Measurements from ENCODE around the gene NKIRAS2.

GRCh38 chr17:42039794-42040763 is 20.2 kb downstream of the NKIRAS2 start:
- TF ChIP-seq, protein P1, sequence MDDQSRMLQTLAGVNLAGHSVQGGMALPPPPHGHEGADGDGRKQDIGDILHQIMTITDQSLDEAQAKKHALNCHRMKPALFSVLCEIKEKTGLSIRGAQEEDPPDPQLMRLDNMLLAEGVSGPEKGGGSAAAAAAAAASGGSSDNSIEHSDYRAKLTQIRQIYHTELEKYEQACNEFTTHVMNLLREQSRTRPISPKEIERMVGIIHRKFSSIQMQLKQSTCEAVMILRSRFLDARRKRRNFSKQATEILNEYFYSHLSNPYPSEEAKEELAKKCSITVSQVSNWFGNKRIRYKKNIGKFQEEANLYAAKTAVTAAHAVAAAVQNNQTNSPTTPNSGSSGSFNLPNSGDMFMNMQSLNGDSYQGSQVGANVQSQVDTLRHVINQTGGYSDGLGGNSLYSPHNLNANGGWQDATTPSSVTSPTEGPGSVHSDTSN (CRISPR knock-in tag; IDR thresholded peaks at IDR 0.05): no peak
- TF ChIP-seq ZNF140 (tag by site-specific recombination; IDR thresholded peaks at IDR 0.05) (no peak), ZNF146 (tag by site-specific recombination; IDR thresholded peaks at IDR 0.05) (no peak), ZNF157 (tag by site-specific recombination; IDR thresholded peaks at IDR 0.05) (no peak), MZF1 (tag by site-specific recombination; IDR thresholded peaks at IDR 0.05; ENCODE audit: borderline replicate concordance) (no peak), ZNF639 (tag by site-specific recombination; IDR thresholded peaks at IDR 0.05) (no peak), ZFP41 (tag by site-specific recombination; IDR thresholded peaks at IDR 0.05; ENCODE audit: borderline replicate concordance) (no peak), ZNF391 (tag by site-specific recombination; IDR thresholded peaks at IDR 0.05; ENCODE audit: borderline replicate concordance, low read depth) (no peak), TCF7L2 (IDR thresholded peaks at IDR 0.05; ENCODE audit: borderline replicate concordance, low read depth, low read length) (no peak), ZBTB8A (tag by site-specific recombination; IDR thresholded peaks at IDR 0.05) (no peak)
- TF ChIP-seq, protein P2, sequence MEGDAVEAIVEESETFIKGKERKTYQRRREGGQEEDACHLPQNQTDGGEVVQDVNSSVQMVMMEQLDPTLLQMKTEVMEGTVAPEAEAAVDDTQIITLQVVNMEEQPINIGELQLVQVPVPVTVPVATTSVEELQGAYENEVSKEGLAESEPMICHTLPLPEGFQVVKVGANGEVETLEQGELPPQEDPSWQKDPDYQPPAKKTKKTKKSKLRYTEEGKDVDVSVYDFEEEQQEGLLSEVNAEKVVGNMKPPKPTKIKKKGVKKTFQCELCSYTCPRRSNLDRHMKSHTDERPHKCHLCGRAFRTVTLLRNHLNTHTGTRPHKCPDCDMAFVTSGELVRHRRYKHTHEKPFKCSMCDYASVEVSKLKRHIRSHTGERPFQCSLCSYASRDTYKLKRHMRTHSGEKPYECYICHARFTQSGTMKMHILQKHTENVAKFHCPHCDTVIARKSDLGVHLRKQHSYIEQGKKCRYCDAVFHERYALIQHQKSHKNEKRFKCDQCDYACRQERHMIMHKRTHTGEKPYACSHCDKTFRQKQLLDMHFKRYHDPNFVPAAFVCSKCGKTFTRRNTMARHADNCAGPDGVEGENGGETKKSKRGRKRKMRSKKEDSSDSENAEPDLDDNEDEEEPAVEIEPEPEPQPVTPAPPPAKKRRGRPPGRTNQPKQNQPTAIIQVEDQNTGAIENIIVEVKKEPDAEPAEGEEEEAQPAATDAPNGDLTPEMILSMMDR (tag by site-specific recombination; IDR thresholded peaks at IDR 0.05): no peak
- TF ChIP-seq, protein P3, sequence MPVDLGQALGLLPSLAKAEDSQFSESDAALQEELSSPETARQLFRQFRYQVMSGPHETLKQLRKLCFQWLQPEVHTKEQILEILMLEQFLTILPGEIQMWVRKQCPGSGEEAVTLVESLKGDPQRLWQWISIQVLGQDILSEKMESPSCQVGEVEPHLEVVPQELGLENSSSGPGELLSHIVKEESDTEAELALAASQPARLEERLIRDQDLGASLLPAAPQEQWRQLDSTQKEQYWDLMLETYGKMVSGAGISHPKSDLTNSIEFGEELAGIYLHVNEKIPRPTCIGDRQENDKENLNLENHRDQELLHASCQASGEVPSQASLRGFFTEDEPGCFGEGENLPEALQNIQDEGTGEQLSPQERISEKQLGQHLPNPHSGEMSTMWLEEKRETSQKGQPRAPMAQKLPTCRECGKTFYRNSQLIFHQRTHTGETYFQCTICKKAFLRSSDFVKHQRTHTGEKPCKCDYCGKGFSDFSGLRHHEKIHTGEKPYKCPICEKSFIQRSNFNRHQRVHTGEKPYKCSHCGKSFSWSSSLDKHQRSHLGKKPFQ (tag by site-specific recombination; IDR thresholded peaks at IDR 0.05): no peak
- TF ChIP-seq, protein P4, sequence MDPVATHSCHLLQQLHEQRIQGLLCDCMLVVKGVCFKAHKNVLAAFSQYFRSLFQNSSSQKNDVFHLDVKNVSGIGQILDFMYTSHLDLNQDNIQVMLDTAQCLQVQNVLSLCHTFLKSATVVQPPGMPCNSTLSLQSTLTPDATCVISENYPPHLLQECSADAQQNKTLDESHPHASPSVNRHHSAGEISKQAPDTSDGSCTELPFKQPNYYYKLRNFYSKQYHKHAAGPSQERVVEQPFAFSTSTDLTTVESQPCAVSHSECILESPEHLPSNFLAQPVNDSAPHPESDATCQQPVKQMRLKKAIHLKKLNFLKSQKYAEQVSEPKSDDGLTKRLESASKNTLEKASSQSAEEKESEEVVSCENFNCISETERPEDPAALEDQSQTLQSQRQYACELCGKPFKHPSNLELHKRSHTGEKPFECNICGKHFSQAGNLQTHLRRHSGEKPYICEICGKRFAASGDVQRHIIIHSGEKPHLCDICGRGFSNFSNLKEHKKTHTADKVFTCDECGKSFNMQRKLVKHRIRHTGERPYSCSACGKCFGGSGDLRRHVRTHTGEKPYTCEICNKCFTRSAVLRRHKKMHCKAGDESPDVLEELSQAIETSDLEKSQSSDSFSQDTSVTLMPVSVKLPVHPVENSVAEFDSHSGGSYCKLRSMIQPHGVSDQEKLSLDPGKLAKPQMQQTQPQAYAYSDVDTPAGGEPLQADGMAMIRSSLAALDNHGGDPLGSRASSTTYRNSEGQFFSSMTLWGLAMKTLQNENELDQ (tag by site-specific recombination; IDR thresholded peaks at IDR 0.05; ENCODE audit: low read depth): no peak

Data from HEK293 (cell line).